H1 (cell line): ENCODE measurements around the gene RDH12. TPM values are rescaled to one million over a fixed set of nuclear protein-coding genes. Genes with fewer than 3 reads are reported as not detected.

Experiments
- BCL11A ChIP-seq, 2 experiments: IDR thresholded peaks; one replicate each; pipeline ENCODE4 v1.6.1; 2011; ENCODE audit warnings: low read depth in 2 of 2, low read length in 2 of 2, mild to moderate bottlenecking in 2 of 2
- HDAC2 ChIP-seq, 2 experiments: fragments of 300-600 bp in 1 of 2; sonication (generic) in 1 of 2; IDR thresholded peaks; 2 replicates each; pipeline ENCODE4 v1.6.1; 2011 to 2012; ENCODE audit warnings: low read depth in 2 of 2, low read length in 2 of 2, mild to moderate bottlenecking in 2 of 2, moderate library complexity in 2 of 2, borderline replicate concordance in 1 of 2, inconsistent platforms in 1 of 2
- JUN ChIP-seq: IDR thresholded peaks from 2 replicates; pipeline ENCODE4 v1.6.1; 2011; ENCODE audit warnings: low read depth, mild to moderate bottlenecking, improper control_type of control experiment, low read length
- NRF1 ChIP-seq: IDR thresholded peaks from 2 replicates; pipeline ENCODE4 v1.6.1; 2011; ENCODE audit warnings: mild to moderate bottlenecking, low read depth, low read length, improper control_type of control experiment
- RBBP5 ChIP-seq: IDR thresholded peaks from 2 replicates; pipeline ENCODE4 v1.7.1; 2012; ENCODE audit warnings: low read depth, mild to moderate bottlenecking, inconsistent platforms, low read length, moderate library complexity, borderline replicate concordance
- SRF ChIP-seq: IDR thresholded peaks from 2 replicates; pipeline ENCODE4 v1.6.1; 2011; ENCODE audit warnings: mild to moderate bottlenecking, low read depth, low read length, moderate library complexity
- TAF7 ChIP-seq: optimal IDR thresholded peaks from 2 replicates; pipeline ENCODE3; 2011; ENCODE audit warnings: low read depth, mild to moderate bottlenecking, inconsistent platforms, low read length, moderate library complexity, borderline replicate concordance
- polyA plus RNA-seq, 7 experiments: library from polyadenylated mRNA; depleted of rRNA in 3 of 7; stranded (reverse) in 5 of 7; unstranded in 2 of 7; fragments of >200 nt in 5 of 7; fragments of 200-250 nt in 2 of 7; gene quantifications; 1 replicate in 5 of 7; 2 replicates in 1 of 7; 4 replicates in 1 of 7; pipeline versions ENCODE4 v1.2.1 to v1.2.3, GENCODE V29; 2011 to 2013; ENCODE audit warnings: missing spikeins in 2 of 7, mixed read lengths in 2 of 7
- total RNA-seq: library from RNA; stranded (reverse); fragmentation: NEBNext Ultra II Directional; extraction: Animal tissue kit (Norgen Biotek cat#: 25700); gene quantifications from 2 replicates; pipeline ENCODE4 v1.2.1, GENCODE V29; 2021
- TF ChIP-seq, protein P1 (sequence below): fragments of 300-600 bp; sonication (generic); IDR thresholded peaks from 2 replicates; pipeline ENCODE4 v1.7.1; 2012; ENCODE audit warnings: low read length, moderate library complexity, mild to moderate bottlenecking, inconsistent platforms; ENCODE audit not compliant: insufficient replicate concordance
- TF ChIP-seq, protein P2 (sequence below), 3 experiments: IDR thresholded peaks; 1 replicate in 2 of 3; 2 replicates in 1 of 3; pipeline versions ENCODE4 v1.5.1 to v1.6.1; 2011; ENCODE audit warnings: low read length in 3 of 3, mild to moderate bottlenecking in 3 of 3, inconsistent platforms in 2 of 3, low read depth in 1 of 3, moderate library complexity in 1 of 3; ENCODE audit not compliant: insufficient read depth in 1 of 3; ENCODE audit errors: control extremely low read depth in 1 of 3

RDH12 gene
- total and polyA plus RNA-seq, 2 of the 8 experiments (the other 6 are each of a cell fraction or from before 2014, with no cell fraction given): 1.2 to 1.5 TPM

DNA sequence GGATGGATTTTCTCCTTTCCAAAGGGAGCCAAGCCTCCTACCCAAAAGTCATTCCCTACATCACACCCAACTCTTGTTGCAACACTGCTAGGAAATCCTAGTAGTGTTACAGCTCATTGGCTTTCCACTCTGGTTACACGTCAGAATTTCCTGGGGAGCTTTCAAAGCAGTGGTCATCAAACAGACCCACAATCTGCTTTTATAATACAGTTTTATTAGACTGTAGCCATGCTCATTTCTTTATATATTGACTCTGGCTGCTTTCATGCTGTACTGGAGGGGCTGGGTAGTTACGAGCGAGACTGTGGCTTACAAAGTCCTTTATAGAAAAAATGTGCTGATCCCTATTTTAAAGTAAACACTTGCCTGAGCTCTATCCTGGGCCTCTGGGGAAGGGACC, 80.4 kb downstream of the RDH12 start (continued):
- TF ChIP-seq, protein P1, sequence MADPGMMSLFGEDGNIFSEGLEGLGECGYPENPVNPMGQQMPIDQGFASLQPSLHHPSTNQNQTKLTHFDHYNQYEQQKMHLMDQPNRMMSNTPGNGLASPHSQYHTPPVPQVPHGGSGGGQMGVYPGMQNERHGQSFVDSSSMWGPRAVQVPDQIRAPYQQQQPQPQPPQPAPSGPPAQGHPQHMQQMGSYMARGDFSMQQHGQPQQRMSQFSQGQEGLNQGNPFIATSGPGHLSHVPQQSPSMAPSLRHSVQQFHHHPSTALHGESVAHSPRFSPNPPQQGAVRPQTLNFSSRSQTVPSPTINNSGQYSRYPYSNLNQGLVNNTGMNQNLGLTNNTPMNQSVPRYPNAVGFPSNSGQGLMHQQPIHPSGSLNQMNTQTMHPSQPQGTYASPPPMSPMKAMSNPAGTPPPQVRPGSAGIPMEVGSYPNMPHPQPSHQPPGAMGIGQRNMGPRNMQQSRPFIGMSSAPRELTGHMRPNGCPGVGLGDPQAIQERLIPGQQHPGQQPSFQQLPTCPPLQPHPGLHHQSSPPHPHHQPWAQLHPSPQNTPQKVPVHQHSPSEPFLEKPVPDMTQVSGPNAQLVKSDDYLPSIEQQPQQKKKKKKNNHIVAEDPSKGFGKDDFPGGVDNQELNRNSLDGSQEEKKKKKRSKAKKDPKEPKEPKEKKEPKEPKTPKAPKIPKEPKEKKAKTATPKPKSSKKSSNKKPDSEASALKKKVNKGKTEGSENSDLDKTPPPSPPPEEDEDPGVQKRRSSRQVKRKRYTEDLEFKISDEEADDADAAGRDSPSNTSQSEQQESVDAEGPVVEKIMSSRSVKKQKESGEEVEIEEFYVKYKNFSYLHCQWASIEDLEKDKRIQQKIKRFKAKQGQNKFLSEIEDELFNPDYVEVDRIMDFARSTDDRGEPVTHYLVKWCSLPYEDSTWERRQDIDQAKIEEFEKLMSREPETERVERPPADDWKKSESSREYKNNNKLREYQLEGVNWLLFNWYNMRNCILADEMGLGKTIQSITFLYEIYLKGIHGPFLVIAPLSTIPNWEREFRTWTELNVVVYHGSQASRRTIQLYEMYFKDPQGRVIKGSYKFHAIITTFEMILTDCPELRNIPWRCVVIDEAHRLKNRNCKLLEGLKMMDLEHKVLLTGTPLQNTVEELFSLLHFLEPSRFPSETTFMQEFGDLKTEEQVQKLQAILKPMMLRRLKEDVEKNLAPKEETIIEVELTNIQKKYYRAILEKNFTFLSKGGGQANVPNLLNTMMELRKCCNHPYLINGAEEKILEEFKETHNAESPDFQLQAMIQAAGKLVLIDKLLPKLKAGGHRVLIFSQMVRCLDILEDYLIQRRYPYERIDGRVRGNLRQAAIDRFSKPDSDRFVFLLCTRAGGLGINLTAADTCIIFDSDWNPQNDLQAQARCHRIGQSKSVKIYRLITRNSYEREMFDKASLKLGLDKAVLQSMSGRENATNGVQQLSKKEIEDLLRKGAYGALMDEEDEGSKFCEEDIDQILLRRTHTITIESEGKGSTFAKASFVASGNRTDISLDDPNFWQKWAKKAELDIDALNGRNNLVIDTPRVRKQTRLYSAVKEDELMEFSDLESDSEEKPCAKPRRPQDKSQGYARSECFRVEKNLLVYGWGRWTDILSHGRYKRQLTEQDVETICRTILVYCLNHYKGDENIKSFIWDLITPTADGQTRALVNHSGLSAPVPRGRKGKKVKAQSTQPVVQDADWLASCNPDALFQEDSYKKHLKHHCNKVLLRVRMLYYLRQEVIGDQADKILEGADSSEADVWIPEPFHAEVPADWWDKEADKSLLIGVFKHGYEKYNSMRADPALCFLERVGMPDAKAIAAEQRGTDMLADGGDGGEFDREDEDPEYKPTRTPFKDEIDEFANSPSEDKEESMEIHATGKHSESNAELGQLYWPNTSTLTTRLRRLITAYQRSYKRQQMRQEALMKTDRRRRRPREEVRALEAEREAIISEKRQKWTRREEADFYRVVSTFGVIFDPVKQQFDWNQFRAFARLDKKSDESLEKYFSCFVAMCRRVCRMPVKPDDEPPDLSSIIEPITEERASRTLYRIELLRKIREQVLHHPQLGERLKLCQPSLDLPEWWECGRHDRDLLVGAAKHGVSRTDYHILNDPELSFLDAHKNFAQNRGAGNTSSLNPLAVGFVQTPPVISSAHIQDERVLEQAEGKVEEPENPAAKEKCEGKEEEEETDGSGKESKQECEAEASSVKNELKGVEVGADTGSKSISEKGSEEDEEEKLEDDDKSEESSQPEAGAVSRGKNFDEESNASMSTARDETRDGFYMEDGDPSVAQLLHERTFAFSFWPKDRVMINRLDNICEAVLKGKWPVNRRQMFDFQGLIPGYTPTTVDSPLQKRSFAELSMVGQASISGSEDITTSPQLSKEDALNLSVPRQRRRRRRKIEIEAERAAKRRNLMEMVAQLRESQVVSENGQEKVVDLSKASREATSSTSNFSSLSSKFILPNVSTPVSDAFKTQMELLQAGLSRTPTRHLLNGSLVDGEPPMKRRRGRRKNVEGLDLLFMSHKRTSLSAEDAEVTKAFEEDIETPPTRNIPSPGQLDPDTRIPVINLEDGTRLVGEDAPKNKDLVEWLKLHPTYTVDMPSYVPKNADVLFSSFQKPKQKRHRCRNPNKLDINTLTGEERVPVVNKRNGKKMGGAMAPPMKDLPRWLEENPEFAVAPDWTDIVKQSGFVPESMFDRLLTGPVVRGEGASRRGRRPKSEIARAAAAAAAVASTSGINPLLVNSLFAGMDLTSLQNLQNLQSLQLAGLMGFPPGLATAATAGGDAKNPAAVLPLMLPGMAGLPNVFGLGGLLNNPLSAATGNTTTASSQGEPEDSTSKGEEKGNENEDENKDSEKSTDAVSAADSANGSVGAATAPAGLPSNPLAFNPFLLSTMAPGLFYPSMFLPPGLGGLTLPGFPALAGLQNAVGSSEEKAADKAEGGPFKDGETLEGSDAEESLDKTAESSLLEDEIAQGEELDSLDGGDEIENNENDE: no peak
- TF ChIP-seq, protein P2, sequence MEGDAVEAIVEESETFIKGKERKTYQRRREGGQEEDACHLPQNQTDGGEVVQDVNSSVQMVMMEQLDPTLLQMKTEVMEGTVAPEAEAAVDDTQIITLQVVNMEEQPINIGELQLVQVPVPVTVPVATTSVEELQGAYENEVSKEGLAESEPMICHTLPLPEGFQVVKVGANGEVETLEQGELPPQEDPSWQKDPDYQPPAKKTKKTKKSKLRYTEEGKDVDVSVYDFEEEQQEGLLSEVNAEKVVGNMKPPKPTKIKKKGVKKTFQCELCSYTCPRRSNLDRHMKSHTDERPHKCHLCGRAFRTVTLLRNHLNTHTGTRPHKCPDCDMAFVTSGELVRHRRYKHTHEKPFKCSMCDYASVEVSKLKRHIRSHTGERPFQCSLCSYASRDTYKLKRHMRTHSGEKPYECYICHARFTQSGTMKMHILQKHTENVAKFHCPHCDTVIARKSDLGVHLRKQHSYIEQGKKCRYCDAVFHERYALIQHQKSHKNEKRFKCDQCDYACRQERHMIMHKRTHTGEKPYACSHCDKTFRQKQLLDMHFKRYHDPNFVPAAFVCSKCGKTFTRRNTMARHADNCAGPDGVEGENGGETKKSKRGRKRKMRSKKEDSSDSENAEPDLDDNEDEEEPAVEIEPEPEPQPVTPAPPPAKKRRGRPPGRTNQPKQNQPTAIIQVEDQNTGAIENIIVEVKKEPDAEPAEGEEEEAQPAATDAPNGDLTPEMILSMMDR (IDR thresholded peaks at IDR 0.05; ENCODE audit: control extremely low read depth in 1 of 3, insufficient read depth in 1 of 3, low read depth in 1 of 3, low read length in 3 of 3): no peak
- TF ChIP-seq RBBP5 (no peak), NRF1 (no peak), SRF (no peak), TAF7 (no peak), HDAC2 (IDR thresholded peaks at IDR 0.05; ENCODE audit: borderline replicate concordance in 1 of 2, low read depth in 2 of 2, low read length in 2 of 2) (no peak), JUN (no peak), BCL11A (IDR thresholded peaks at IDR 0.05; ENCODE audit: low read depth in 2 of 2, low read length in 2 of 2) (no peak)
